Chondrocyte (in vitro differentiated cells): ENCODE data around the gene PLOD3. TPM values are rescaled to one million over a fixed set of nuclear protein-coding genes. Genes with fewer than 3 reads are reported as not detected.

Experiments
- DNase-seq: peaks from one replicate; pipeline ENCODE4 v3.0.0; 2021; ENCODE audit warnings: mixed read lengths, low spot score
- H3K27ac Mint-ChIP-seq: one replicate; pipeline ENCODE4 v1.8.0; 2021; ENCODE audit warnings: mild to moderate bottlenecking, moderate library complexity, mixed read lengths; ENCODE audit not compliant: unreplicated experiment
- H3K27me3 Mint-ChIP-seq: 2 replicates; pipeline ENCODE4 v1.8.0; 2021; ENCODE audit warnings: low read depth, mixed read lengths
- H3K36me3 Mint-ChIP-seq: 2 replicates; pipeline ENCODE4 v1.8.0; 2021; ENCODE audit warnings: low read depth, mixed read lengths
- H3K4me1 Mint-ChIP-seq: 2 replicates; pipeline ENCODE4 v1.8.0; 2021; ENCODE audit warnings: low read depth, mild to moderate bottlenecking, mixed read lengths
- H3K4me3 Mint-ChIP-seq: one replicate; pipeline ENCODE4 v1.8.0; 2021; ENCODE audit warnings: mild to moderate bottlenecking, moderate library complexity, mixed read lengths; ENCODE audit not compliant: unreplicated experiment
- H3K9me3 Mint-ChIP-seq: 2 replicates; pipeline ENCODE4 v1.8.0; 2021; ENCODE audit warnings: low read depth, mixed read lengths
- CTCF ChIP-seq: fragments of 200-600 bp; sonication (generic); IDR thresholded peaks from 2 replicates; pipeline ENCODE4 v1.5.0; 2021; ENCODE audit warnings: antibody characterized with exemption, mild to moderate bottlenecking, moderate library complexity
- total RNA-seq: library from RNA; stranded (reverse); gene quantifications from 3 replicates; pipeline ENCODE4 v1.2.1, GENCODE V29; 2021

Gene PLOD3
- total RNA-seq, 1 donor from 2014 or later, result 156 TPM

DNA sequence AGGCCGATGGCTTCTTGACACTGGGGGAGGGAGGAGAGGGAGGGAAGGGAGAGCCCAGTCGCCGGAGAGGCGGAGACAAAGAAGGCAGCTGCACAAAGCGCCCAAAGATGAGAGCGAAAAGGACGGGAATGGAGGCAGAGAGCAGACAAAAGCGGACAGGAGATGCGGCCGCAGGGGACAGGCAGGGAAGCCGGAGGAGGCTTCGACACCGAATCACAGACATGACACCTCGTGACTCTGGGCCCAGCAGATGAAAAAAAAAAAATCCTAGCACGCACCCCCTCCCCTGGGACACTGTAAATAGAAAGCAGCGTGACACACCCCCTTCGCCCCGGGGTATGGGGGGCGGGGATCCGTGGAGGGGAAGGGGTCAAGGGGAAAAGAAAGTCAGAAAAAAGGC lies 38.3 kb downstream of the PLOD3 start:
- no peak for DNase-seq
- Mint-ChIP-seq H3K4me1 (peaks cover 12% of the 10 kb centered on the region), H3K27me3 (peaks cover 52% of the 10 kb centered on the region), H3K4me3 (peak overlapping the region; percentile 55), H3K36me3 (no peaks in the 10 kb centered on the region), H3K27ac (peak overlapping the region; percentile 63), H3K9me3 (no peaks in the 10 kb centered on the region)
- no peak for TF ChIP-seq CTCF

DNA sequence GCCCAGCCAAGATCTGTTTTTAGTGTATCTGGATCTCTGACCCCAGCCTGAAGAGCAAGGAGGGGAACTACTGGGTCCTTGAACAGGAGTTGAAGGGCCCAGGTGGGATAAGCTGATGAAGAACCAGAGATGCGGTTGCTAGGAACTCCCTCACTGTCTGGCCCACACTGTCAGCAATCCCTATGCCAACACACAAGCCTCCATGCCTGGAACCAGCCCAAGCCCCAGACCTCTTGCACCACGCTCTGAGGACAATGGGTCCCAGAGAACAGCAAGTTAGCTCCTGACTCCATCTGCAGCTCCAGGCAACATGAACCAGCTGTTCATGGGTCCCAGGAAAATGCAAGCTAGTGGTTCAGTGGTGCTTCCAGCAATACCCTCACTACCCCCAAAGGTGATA lies 39.7 kb downstream of the PLOD3 start:
- DNase-seq, result no peak
- Mint-ChIP-seq H3K36me3 (no peaks in the 10 kb centered on the region), H3K27ac (no peak overlapping the region), H3K9me3 (no peaks in the 10 kb centered on the region), H3K27me3 (peaks cover 62% of the 10 kb centered on the region), H3K4me1 (peaks cover 25% of the 10 kb centered on the region), H3K4me3 (no peak overlapping the region)
- no peak for TF ChIP-seq CTCF

DNA sequence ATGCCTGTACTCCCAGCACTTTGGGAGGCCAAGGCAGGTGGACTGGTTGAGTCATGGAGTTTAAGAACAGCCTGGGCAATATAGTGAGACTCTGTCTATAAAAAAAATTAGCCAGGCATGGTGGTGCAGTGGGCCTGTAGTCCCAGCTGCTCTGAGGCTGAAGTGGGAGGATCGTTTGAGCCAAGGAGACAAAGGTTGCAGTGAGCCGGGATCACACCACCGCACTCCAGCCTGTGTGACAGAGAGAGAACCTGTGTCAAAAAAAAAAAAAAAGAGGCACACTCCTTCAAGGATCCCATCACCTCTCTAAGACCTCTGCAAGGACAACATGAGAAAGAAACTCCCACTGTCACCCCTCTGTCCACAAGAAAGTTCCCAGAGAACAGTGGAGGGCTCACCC lies 41.7 kb downstream of the PLOD3 start:
- no peak for TF ChIP-seq CTCF
- no peak overlapping the region for H3K4me3 Mint-ChIP-seq
- H3K4me1 Mint-ChIP-seq, result peaks cover 37% of the 10 kb centered on the region
- no peak overlapping the region for H3K27ac Mint-ChIP-seq
- no peak for DNase-seq
- no peaks in the 10 kb centered on the region for H3K36me3 Mint-ChIP-seq
- no peaks in the 10 kb centered on the region for H3K9me3 Mint-ChIP-seq
- H3K27me3 Mint-ChIP-seq, result peaks cover 72% of the 10 kb centered on the region

DNA sequence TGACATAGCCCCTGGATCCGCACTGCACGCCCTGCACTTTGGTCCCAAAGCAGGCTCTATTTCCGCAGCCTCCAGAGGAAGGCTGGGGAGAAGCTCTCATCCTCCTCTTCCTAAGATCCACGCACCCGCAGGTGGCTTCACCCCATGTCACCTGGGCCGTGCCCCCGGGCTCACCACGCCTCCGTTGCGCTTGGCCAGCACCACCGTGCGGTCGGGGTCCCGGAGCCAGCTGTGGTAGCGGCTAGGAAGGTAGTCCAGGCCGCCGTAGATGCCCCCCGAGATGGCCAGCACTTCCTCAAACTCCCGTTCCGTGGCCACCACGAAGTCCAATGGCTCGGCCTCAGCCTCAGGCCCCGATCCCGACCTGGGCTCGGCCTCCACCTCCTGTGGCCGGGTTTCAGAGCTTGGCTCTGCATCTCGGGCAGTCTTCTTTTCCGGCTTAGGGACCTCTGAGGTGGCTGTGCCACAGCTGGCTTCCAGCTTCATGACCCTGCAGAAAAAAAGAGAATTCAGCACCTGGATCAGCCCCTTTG lies 43.0 kb downstream of the PLOD3 start:
- TF ChIP-seq CTCF, result no peak
- DNase-seq, result no peak
- Mint-ChIP-seq H3K36me3 (no peaks in the 10 kb centered on the region), H3K4me1 (peaks cover 42% of the 10 kb centered on the region), H3K4me3 (peak overlapping the region; percentile 63), H3K27me3 (peaks cover 77% of the 10 kb centered on the region), H3K9me3 (no peaks in the 10 kb centered on the region), H3K27ac (peak overlapping the region; percentile 30)

DNA sequence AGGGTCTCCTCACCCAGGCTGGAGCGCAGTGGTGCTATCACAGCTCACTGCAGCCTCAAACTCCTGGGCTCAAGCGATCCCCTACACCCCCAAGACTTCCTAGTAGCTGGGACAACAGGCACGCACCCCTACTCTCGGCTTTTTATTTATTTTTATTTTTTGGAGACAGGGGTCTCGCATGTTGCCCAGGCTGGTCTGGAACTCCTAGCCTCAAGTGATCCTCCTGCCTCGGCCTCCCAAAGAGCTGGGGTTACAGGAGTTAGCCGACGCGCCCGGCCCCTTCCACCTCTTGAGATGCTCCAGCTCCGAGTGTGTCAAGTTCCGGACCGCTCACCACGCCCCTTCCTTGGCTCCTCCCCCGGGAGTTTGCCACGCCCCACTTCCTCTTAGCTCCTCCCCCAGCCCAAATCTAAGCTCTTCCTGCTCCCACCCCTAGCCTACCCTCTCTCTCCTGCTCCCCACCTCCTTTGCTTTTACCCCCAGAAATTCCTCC lies 43.6 kb downstream of the PLOD3 start:
- no peak for DNase-seq
- Mint-ChIP-seq H3K4me1 (peaks cover 38% of the 10 kb centered on the region), H3K9me3 (no peaks in the 10 kb centered on the region), H3K27ac (peak overlapping the region; percentile 49), H3K4me3 (peak overlapping the region; percentile 63), H3K36me3 (no peaks in the 10 kb centered on the region), H3K27me3 (peaks cover 77% of the 10 kb centered on the region)
- no peak for TF ChIP-seq CTCF
